ENCODE data around the gene MTHFD2L.

DNA sequence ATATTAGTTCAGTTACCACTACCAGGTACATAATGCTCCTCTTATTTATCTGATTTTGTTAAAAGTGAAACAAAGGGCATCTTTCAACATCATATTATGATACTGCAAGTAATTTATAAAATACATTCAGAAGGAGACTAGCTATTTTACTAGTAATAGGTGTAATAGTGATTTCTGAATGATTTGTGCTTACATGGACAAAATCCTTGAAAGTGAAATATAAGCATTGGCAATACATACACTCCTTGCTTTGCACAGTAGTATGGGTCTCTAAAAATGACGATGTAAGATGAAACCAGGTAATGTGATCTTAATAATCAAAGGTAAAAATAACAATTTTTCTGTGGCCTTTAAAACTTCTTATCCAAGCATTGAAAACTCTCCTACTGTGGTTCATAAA lies 17.5 kb downstream of the MTHFD2L start:
- TF ChIP-seq CTCF (IDR thresholded peaks at IDR 0.05) = no peak
- no peak for TF ChIP-seq POLR2AphosphoS5 (IDR thresholded peaks at IDR 0.05; ENCODE audit: insufficient read depth in 1 of 2, low read depth in 1 of 2)
- no peak for TF ChIP-seq POLR2A (IDR thresholded peaks at IDR 0.05)
